AG04449 (cell line): ENCODE data around the gene CRYBG3.

ENCODE experiments used
- CTCF ChIA-PET: fragments of 350-600 bp; formaldehyde crosslinking; extraction: SDS; loops from one replicate; lab custom pipeline; 2021; ENCODE audit warnings: antibody characterized with exemption; lab: Yijun Ruan, JAX
- POLR2A ChIA-PET: fragments of 400-600, 350-600 bp; formaldehyde crosslinking; extraction: SDS; loops from one replicate; lab custom pipeline; 2020; ENCODE audit warnings: antibody characterized with exemption, inconsistent platforms; lab: Yijun Ruan, JAX
- DNase-seq: peaks from one replicate; pipeline ENCODE4 v3.0.0-alpha.2; 2010; ENCODE audit warnings: low read depth, low spot score
- H3K4me3 ChIP-seq: 2 replicates; pipeline ENCODE4 v1.5.1; 2011; ENCODE audit warnings: low read depth, mild to moderate bottlenecking, control low read depth, low read length
- TF ChIP-seq, protein P1 (sequence below): IDR thresholded peaks from one replicate; pipeline ENCODE4 v1.5.1; 2011; ENCODE audit warnings: mild to moderate bottlenecking, moderate library complexity, low read length, control low read depth, inconsistent platforms; ENCODE audit not compliant: insufficient read depth; ENCODE audit errors: missing control alignments

Gene CRYBG3

DNA sequence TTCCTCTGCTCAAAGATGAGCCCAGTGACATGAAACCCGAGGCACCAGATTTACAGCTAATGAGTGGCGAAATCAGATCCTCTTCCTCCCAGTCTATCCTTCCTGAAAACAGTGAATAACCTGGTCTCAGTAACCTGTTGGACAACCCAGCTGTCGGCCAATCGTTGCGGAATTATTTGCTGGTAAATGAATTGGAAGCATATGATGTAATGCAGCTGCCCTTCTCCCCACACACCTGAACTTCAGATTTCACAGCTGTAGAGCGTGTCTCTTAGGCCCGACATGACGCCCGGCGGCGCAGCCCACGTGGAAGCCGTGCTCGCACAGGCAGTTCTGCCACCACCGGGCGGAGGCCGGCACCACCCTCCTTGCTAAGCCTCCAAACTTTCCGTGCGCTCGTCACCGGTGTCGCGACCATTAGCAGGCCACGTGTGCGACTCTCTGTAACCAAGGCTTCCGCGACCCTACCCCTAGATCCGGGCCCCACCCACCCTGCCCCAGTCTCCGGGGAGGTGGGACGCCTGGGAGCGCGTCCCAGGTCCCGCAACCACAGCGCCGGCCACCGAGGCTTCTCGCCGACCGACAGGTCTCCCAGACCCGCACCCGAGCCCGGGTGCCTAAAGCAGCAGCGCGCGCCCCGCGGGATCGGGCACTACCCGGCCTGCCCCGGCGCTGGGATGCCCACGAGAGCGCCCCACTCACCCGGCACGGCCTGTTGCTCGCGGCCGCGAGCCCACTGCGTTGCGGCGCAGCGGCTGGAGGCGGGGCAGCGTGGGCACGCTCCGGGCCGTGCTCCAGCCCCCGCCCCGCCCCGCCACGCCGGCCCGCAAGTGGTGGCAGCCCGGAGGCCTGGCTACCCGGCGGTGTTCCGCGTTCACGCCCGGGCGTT lies 150.1 kb downstream of the CRYBG3 start, which contains the start of gene RIOX2:
TSS of gene RIOX2 (minus strand) at position 753 of the 889 bp plus-strand sequence. CDS start 4,838 bp downstream, outside the sequence.
- no peak for DNase-seq
- CTCF ChIA-PET = interaction anchor here (0.9 to 2.1 kb wide), 4 partner anchors 14 to 206 kb away, joined by 3 to 6 read pairs (median 3); no protein-coding TSS in a partner anchor
- peak within 1 kb of the TSS; percentile 68 for H3K4me3 ChIP-seq
- TF ChIP-seq, protein P1, sequence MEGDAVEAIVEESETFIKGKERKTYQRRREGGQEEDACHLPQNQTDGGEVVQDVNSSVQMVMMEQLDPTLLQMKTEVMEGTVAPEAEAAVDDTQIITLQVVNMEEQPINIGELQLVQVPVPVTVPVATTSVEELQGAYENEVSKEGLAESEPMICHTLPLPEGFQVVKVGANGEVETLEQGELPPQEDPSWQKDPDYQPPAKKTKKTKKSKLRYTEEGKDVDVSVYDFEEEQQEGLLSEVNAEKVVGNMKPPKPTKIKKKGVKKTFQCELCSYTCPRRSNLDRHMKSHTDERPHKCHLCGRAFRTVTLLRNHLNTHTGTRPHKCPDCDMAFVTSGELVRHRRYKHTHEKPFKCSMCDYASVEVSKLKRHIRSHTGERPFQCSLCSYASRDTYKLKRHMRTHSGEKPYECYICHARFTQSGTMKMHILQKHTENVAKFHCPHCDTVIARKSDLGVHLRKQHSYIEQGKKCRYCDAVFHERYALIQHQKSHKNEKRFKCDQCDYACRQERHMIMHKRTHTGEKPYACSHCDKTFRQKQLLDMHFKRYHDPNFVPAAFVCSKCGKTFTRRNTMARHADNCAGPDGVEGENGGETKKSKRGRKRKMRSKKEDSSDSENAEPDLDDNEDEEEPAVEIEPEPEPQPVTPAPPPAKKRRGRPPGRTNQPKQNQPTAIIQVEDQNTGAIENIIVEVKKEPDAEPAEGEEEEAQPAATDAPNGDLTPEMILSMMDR = peak; percentile 15
- POLR2A ChIA-PET = interaction anchor here (0.8 to 0.9 kb wide), 2 partner anchors 31 to 150 kb away, joined by 4 to 6 read pairs; partner anchors contain the start of gene CRYBG3

DNA sequence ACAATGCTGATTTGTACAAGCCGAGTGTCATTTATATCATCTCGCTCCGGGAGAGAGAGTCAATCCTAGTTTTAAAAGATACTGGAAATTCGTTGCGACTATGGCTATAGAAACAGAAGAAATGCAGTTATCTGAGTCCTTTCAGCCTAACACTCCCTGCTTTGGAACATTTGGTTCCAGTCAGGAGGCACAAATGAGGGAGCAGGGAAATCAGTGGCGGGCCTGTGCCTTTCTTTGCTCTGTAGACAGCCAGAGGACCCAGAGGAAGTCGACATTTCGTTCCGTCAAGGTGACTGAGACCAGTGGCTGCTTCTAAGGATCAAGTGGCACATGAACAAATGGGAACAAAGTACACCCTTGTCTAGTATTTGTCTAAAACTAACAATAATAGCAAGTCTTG lies 151.2 kb downstream of the CRYBG3 start:
- CTCF ChIA-PET = no interaction called here
- TF ChIP-seq, protein P1 = no peak
- peak overlapping the region; percentile 68 for H3K4me3 ChIP-seq
- no peak for DNase-seq
- POLR2A ChIA-PET = no interaction called here

DNA sequence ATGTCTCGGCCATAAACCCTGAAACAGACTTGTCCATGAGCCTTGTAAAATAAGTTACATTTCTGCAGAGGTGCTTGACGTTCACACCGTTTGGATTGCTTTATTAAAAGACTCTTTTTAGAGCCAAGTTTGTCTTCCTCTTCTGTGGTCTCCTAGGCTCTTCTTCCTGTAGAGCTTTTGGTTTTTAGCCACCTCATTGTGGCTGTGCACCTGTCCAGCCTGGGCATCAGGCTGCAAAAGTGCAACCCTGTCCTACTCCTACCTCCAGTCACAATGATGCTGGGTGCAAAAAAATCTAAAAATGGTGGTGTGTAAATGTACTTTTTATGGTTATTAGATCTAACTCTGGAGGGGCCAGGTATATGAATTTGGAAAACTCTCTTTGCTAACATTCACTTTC lies 153.2 kb downstream of the CRYBG3 start:
- ChIA-PET POLR2A (no interaction called here), CTCF (interaction anchor here (1.0 to 2.0 kb wide), 4 partner anchors 11 to 48 kb away, joined by 3 to 5 read pairs (median 3); no protein-coding TSS in a partner anchor)
- H3K4me3 ChIP-seq = no peak overlapping the region
- no peak for DNase-seq
- TF ChIP-seq, protein P1 = no peak

DNA sequence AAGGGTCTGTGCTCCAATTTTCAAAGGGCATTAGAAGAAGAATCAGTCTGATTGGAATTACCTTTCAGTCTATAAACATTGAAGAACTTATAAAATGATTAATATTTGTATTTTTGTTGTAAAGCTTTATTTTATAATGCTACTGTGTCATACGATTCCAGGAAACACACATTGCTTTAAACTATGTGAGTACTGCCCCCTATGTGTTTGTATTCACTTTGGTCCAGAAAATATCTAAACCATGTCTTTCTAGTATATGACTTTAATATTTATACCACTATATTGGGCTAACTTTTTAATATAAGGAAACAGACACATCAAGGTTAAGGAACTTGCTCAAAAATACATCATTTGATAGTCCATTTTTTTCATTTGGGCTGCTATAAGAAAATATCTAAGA lies 153.7 kb downstream of the CRYBG3 start:
- no peak overlapping the region for H3K4me3 ChIP-seq
- CTCF ChIA-PET = interaction anchor here (1.0 to 2.0 kb wide), 3 partner anchors 12 to 21 kb away, joined by 3 to 5 read pairs (median 3); no protein-coding TSS in a partner anchor
- POLR2A ChIA-PET = no interaction called here
- TF ChIP-seq, protein P1 = no peak
- no peak for DNase-seq

DNA sequence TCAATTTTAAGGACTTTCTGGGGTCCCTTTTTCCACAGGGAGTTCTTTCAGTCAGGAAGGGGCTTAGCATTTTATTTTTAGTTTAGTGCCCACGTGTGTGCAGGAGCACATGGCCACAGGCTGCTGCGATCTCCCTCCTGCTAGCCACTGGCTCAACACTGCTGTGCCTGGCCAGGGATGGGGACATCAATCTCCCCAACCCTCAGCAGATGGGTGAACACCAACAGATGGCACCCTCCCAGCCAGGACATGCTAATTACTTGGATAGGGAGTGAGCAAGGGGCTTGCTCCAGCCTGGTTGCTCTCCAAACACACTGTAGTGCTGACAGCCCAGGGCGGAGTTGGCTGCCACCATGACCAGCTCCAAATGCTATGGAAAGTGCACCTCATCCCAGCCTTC lies 157.8 kb downstream of the CRYBG3 start:
- ChIA-PET POLR2A (no interaction called here), CTCF (no interaction called here)
- no peak for DNase-seq
- no peak overlapping the region for H3K4me3 ChIP-seq
- TF ChIP-seq, protein P1 = no peak

DNA sequence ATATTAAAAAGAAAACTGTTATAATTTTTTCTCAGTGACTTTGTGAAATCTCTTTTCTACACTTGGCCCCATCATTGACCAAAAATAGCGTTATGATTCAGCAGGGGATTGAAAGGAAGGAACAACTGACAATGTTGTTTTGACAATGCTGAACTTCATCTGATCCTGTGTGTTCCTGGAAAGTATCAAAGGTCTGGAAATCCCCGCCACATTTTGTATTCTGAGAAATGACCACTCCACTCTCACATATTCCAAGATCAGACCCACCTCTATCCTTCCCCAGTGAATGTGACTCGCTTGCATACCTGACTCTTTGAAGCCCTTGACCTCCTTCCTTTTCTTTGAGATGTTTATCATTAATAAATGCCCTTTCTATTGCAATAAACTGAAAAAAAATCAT lies 160.1 kb downstream of the CRYBG3 start:
- no peak for DNase-seq
- TF ChIP-seq, protein P1 = no peak
- H3K4me3 ChIP-seq = no peak overlapping the region
- ChIA-PET POLR2A (no interaction called here), CTCF (no interaction called here)
